ENCODE results near the gene MRAP. TPM values are rescaled to one million over a fixed set of nuclear protein-coding genes. Genes with fewer than 3 reads are reported as not detected.

The MRAP gene
- total and polyA plus RNA-seq, 10 of the 15 experiments (the other 5 are each of a cell fraction or from before 2014, with no cell fraction given) = 0.34 to 1.2 TPM; not detected in 8

GRCh38 chr21:32252136-32252535 is 46.5 kb upstream of the MRAP start:
- H3K79me2 ChIP-seq (ENCODE audit: control insufficient read depth, insufficient read depth, low read length) = no peaks in the 10 kb centered on the region
- FAIRE-seq (no peak), DNase-seq (ENCODE audit: low read depth, low spot score) (no peak), ATAC-seq (no peak)
- TF ChIP-seq SRF (IDR thresholded peaks at IDR 0.05; ENCODE audit: low read depth in 2 of 2, low read length in 2 of 2) (no peak), MTA2 (IDR thresholded peaks at IDR 0.05; ENCODE audit: low read depth) (no peak), CREM (IDR thresholded peaks at IDR 0.05; ENCODE audit: low read depth) (no peak), ATF7 (IDR thresholded peaks at IDR 0.05; ENCODE audit: low read depth) (no peak), ZNF207 (IDR thresholded peaks at IDR 0.05; ENCODE audit: borderline replicate concordance) (no peak), ZZZ3 (IDR thresholded peaks at IDR 0.05; ENCODE audit: control insufficient read depth, insufficient read length, low read depth) (no peak), ZBTB11 (CRISPR knock-in tag; IDR thresholded peaks at IDR 0.05) (no peak), RFX5 (IDR thresholded peaks at IDR 0.05; ENCODE audit: low read depth, low read length) (no peak), JUNB (IDR thresholded peaks at IDR 0.05) (no peak), SUPT20H (IDR thresholded peaks at IDR 0.05; ENCODE audit: borderline replicate concordance, control insufficient read depth, low read depth, low read length) (no peak), EZH2 (IDR thresholded peaks at IDR 0.05; ENCODE audit: borderline replicate concordance, control insufficient read depth, low read depth, low read length) (no peak)
- H3K4me1 ChIP-seq (ENCODE audit: control insufficient read depth, insufficient read depth, low read length) = no peaks in the 10 kb centered on the region
- H3K27me3 ChIP-seq (replicated peaks in 1 of 2; ENCODE audit: control insufficient read depth in 2 of 2, insufficient read depth in 2 of 2, low read length in 1 of 2) = no peaks in the 10 kb centered on the region
- no peaks in the 10 kb centered on the region for H4K20me1 ChIP-seq (ENCODE audit: control insufficient read depth, insufficient read depth)
- no TSS peak for BruUV-seq (replicated peaks)
- no peaks in the 10 kb centered on the region; the same call in 2 of the 3 replicates for H3K9me3 ChIP-seq (replicated peaks; ENCODE audit: control insufficient read depth, insufficient read depth, low read length)
- SMC1A ChIA-PET (ENCODE audit: uncharacterized antibody, unreplicated experiment) = no interaction called here
- H3K36me3 ChIP-seq (ENCODE audit: control insufficient read depth in 2 of 2, insufficient read depth in 2 of 2, low read length in 1 of 2) = no peaks in the 10 kb centered on the region
- RAD21 ChIA-PET (ENCODE audit: unreplicated experiment) = no interaction called here
- no peak overlapping the region for H3K4me2 ChIP-seq (ENCODE audit: control insufficient read depth, insufficient read depth)
- POLR2A ChIA-PET = no interaction called here
- CTCF ChIA-PET = no interaction called here
- in situ Hi-C loops (cut with MboI) = loop anchor here (10.0 kb wide), 1 partner anchor 477 kb away; no protein-coding TSS in a partner anchor
- intact Hi-C loops (cut with micrococcal nuclease; ENCODE audit: unreplicated experiment) = loop anchor here (10.0 kb wide), 1 partner anchor 177 kb away; no protein-coding TSS in a partner anchor
- no peak overlapping the region for H2AFZ ChIP-seq (ENCODE audit: control insufficient read depth, low read depth, low read length)
- no peak overlapping the region for H3K4me3 ChIP-seq
- H3K27ac ChIP-seq (ENCODE audit: control insufficient read depth, insufficient read depth) = no peak overlapping the region
- H3K9ac ChIP-seq (ENCODE audit: control insufficient read depth, insufficient read depth, low read length) = no peak overlapping the region
